Vagina (tissue), 2 donors: Measurements from ENCODE around the gene ZNF503.

Source experiments
- POLR2A ChIP-seq, 2 donors: fragments of 450-650 bp; IDR thresholded peaks; one replicate each; pipeline ENCODE4 v1.6.1; 2017; ENCODE audit warnings: antibody characterized with exemption in 2 of 2, mild to moderate bottlenecking in 2 of 2, moderate library complexity in 2 of 2
- TF ChIP-seq, protein P1 (sequence below), 3 experiments: fragments of 450-650 bp in 2 of 3; fragments of 200-600 bp in 1 of 3; sonication (generic) in 1 of 3; IDR thresholded peaks; one replicate each; pipeline ENCODE4 v1.5.1; 2017 to 2019; ENCODE audit warnings: antibody characterized with exemption in 3 of 3, mild to moderate bottlenecking in 2 of 3, moderate library complexity in 2 of 3

DNA sequence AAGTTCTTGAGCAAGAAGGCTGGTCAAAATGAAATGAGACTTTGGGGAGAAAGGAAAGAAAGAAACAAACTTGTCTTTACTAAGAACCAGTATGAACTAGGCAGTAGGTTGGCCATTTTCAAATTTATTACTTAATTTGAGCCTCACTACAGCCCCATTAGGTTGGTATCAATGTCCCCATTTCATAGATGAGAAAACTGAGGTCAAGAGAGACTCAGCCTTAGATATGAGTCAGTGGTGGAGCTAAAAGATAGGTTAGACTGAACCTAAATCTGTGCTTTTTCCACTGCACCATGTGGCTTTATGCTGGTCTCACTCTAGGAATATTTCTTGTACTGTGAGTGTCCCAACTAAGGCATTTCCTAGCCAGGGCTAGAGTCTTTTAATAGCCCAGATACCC, 8.8 kb downstream of the ZNF503 start:
- no peak for TF ChIP-seq POLR2A (IDR thresholded peaks at IDR 0.05)
- TF ChIP-seq, protein P1, sequence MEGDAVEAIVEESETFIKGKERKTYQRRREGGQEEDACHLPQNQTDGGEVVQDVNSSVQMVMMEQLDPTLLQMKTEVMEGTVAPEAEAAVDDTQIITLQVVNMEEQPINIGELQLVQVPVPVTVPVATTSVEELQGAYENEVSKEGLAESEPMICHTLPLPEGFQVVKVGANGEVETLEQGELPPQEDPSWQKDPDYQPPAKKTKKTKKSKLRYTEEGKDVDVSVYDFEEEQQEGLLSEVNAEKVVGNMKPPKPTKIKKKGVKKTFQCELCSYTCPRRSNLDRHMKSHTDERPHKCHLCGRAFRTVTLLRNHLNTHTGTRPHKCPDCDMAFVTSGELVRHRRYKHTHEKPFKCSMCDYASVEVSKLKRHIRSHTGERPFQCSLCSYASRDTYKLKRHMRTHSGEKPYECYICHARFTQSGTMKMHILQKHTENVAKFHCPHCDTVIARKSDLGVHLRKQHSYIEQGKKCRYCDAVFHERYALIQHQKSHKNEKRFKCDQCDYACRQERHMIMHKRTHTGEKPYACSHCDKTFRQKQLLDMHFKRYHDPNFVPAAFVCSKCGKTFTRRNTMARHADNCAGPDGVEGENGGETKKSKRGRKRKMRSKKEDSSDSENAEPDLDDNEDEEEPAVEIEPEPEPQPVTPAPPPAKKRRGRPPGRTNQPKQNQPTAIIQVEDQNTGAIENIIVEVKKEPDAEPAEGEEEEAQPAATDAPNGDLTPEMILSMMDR (IDR thresholded peaks at IDR 0.05) = no peak
